ENCODE results near the gene ADAM29. TPM values are rescaled to one million over a fixed set of nuclear protein-coding genes. Genes with fewer than 3 reads are reported as not detected.
"Not testable (repeated sequence)": the region's sequence is repeated elsewhere in the genome, so short reads cannot be mapped to it uniquely, and the experiment has no call there.

ADAM29 gene
- total RNA-seq, 1 donor from 2014 or later: 6.3 TPM

DNA sequence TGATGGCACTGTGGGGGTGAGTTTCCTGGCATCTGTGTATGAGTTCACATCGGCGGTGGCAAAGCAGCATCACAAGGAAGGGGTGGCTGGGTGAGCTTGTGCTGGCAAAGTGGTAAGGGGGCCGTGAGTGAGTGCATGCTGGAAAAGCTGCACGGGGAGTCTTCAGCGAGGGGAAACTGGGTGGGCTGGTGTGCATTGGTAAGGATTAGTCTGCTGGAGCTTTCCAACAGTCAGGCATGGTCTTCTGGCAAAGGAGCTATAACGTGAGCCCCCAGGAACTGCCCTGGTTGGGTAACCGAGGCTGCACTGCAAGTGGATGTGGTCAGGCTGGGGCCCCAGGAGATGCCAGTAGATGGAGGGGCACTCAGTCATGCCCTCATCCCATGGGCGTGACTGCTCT is 30.7 kb downstream of the ADAM29 start:
- DNase-seq (ENCODE audit: low spot score): no peak

DNA sequence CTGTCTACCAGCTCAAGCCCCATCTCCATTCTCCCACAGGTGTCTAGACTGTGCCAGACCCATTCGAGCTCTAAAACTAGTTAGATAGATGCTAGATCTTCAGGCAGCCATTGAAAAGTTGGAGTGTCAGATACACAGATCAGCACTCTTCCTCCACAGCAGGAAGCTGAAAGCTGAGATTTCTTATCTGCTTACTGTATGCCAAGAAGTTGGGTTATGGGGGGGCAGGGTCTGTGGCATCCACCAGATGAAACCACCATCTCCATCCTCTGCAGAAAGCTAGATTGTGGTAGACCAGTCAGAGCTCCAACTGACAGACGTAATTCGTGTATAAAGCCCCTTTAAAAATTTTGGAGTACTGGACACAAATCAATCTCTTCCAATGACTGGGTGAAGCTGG is 54.8 kb downstream of the ADAM29 start:
- no peak for DNase-seq (ENCODE audit: low spot score)

DNA sequence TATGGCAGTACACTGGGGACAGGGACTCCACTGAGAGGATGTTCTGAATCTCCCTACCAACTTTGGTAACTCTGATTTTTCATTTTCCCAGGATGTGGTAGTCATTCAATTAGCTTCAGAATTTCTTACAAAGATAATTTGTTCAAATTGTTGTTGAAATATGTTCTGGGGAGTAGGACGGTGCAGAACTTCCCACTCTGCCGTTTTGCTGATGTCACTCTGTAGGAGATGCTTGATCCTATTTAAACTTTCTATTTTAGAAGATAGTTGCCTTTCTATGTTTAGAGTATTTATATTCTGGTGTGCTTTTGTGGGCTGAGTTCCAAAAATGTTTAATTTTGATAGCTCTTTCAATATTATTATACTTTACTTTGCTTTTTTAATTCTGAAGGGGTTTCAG is 55.2 kb downstream of the ADAM29 start:
- no peak for DNase-seq (ENCODE audit: low spot score)

DNA sequence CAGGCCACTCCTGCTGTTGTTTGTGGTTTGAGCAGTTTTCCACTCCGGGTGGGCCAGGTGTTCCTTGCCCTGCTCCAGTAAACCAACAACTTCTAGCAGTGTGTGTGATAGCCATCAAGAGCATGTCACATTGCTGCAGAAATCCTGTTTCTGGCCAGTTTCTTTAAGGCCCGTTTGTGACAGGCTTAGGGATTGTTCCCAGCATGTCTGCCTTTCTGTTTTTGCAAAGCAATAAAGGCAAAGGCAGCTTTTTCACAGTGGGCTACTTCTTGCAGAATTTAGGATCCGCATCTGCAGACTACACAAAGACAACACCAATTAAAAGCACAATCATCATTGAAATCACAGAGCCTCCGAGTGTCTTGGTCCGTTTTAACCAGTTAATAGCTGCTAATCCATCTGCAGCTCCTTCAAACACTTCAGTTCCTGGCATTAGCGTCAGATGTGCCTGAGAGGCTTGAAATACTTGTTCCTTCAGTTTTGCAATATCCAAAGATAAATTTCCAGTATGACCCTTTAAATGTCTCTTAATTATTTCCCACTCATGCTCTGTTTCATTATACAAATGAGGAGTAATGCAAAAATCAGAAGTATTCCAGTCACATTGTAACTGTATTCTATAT is 65.1 kb downstream of the ADAM29 start:
- no peak for DNase-seq (ENCODE audit: low spot score)

DNA sequence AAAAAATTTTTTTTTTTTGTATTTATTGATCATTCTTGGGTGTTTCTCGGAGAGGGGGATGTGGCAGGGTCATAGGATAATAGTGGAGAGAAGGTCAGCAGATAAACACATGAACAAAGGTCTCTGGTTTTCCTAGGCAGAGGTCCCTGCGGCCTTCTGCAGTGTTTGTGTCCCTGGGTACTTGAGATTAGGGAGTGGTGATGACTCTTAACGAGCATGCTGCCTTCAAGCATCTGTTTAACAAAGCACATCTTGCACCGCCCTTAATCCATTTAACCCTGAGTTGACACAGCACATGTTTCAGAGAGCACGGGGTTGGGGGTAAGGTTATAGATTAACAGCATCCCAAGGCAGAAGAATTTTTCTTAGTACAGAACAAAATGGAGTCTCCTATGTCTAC is 65.7 kb downstream of the ADAM29 start:
- DNase-seq (ENCODE audit: low spot score): not testable (repeated sequence)

DNA sequence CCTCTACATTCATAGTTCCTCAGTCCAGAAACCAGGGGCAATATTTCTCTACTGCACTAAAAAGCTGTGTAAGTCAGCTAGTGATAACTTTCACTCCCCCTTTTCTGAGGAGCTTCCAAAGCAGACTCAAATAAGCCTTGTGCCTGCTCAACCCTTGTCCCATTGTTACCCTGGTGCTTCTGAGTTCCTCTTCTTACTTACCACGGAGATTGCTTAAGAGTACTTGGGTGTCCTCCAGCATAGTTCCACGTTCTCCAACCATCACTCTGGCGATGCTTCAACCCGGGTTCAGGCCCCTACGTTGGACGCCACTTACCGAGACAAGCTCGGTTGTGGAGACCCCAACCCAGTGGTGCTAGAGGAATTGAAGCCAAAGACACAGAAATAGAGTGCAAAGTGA is 71.6 kb downstream of the ADAM29 start:
- DNase-seq (ENCODE audit: low spot score): no peak

DNA sequence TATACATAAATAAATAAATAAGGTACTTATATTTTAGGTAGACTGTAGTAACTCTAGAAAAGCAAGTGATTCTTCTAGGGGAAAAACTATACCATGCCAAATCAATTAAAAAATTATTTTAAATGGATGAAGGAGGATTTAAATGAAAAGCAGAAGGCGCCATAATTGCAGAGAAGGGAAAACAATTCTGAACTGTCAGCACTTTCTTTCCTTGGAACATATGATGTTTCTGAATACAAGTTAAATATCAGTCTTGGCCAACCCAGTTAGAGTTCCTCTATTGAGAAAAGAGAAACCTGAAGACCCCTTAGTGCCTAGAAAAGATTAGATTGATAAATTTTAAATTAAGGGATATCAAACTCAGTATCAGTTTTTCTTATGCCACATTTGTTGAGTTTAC is 75.8 kb downstream of the ADAM29 start:
- DNase-seq (ENCODE audit: low spot score): no peak

DNA sequence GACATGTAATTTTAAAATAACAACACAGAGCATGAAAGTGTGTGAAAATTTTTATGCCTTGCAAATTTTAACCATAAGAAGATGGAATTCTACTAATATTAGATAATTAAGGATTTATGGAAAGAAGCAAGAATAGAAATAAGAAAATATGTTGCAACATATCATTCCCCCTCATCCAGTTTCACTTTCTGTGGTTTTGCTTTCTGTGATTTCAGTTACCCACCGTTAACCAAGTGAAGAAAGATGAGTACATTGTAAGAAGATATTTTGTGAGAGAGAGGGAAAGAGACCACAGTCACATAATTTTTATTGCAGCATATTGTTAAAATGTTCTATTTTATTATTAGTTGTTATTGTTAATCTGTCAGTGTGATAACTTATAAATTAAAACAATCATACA is 77.9 kb downstream of the ADAM29 start:
- DNase-seq (ENCODE audit: low spot score): no peak

DNA sequence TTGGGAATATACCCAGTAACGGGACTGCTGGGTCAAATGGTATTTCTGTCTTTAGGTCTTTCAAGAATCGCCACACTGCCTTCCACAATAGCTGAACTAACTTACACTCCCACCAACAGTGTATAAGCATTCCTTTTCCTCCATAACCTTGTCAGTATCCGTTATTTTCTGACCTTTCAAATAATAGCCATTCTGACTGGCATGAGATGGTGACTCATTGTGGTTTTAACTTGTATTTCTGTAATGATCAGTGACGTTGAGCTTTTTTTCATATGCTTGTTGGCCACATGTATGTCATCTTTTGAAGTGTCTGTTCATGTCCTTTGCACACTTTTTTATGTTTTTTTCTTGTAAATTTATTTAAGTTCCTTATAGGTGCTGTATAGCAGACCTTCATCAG is 81.2 kb downstream of the ADAM29 start:
- no peak for DNase-seq (ENCODE audit: low spot score)

DNA sequence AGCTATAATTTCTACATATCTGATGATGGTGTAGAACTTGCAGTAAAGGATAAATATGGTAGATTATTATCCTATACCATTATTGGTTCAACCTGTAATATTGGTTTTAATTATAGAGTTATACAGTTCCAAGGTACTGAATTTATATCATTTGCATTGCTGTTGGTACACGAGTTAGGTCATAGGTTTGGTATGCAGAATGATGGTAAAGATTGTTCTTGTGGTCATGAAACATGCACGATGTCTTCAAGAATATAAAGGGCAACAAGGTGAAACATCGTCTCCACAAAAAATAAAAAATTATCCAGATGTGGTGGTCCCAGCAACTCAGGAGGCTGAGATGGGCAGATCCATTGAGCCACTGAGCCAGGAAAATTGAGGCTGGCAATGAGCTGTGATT is 99.6 kb downstream of the ADAM29 start:
- no peak for DNase-seq (ENCODE audit: low spot score)

DNA sequence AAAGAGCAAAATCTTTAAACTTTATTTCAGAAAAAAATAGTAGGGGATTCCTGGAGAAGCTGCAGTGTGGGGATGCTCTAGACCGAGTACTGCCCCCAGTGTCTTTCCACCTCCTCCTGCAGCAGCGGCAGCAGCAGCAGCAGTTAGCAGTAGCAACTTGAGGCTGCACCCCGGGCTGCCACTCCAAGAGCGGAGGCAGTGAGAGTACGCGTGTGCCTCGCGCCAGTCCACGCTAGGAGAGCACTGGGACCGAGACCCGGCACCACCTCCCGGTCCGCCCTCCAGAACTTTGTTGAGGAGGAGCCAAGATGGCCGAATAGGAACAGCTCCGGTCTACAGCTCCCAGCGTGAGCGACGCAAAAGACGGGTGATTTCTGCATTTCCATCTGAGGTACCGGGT is 101.3 kb downstream of the ADAM29 start:
- not testable (repeated sequence) for DNase-seq (ENCODE audit: low spot score)

Other genes with a start within 250 kb of the ADAM29 start
- 33.0 TPM for gene GLRA3, start 89.1 kb upstream of the ADAM29 start, total RNA-seq (ENCODE audit: insufficient read depth, low replicate concordance)